Ovary (tissue), 3 donors: ENCODE results near the gene SYNGAP1.

Experiments
- EP300 ChIP-seq: sonication (generic); formaldehyde crosslinking; IDR thresholded peaks from one replicate; pipeline ENCODE4 v1.6.1; 2017; ENCODE audit warnings: antibody characterized with exemption
- POLR2A ChIP-seq: fragments of 450-650 bp; IDR thresholded peaks from one replicate; pipeline ENCODE4 v1.6.1; 2017; ENCODE audit warnings: antibody characterized with exemption, mild to moderate bottlenecking, moderate library complexity
- TF ChIP-seq, protein P1 (sequence below), 3 donors: fragments of 450-650 bp in 2 of 3; fragments of 200-600 bp in 1 of 3; IDR thresholded peaks; one replicate each; pipeline versions ENCODE4 v1.5.1 to v1.8.0; 2016 to 2022; ENCODE audit warnings: antibody characterized with exemption in 3 of 3, mild to moderate bottlenecking in 1 of 3
- donor health status: DM: no; HTN: no; CAD: no.

GRCh38 chr6:33415831-33416230 is 4.0 kb upstream of the SYNGAP1 start:
- TF ChIP-seq, protein P1, sequence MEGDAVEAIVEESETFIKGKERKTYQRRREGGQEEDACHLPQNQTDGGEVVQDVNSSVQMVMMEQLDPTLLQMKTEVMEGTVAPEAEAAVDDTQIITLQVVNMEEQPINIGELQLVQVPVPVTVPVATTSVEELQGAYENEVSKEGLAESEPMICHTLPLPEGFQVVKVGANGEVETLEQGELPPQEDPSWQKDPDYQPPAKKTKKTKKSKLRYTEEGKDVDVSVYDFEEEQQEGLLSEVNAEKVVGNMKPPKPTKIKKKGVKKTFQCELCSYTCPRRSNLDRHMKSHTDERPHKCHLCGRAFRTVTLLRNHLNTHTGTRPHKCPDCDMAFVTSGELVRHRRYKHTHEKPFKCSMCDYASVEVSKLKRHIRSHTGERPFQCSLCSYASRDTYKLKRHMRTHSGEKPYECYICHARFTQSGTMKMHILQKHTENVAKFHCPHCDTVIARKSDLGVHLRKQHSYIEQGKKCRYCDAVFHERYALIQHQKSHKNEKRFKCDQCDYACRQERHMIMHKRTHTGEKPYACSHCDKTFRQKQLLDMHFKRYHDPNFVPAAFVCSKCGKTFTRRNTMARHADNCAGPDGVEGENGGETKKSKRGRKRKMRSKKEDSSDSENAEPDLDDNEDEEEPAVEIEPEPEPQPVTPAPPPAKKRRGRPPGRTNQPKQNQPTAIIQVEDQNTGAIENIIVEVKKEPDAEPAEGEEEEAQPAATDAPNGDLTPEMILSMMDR (IDR thresholded peaks at IDR 0.05), result no peak
- TF ChIP-seq EP300 (no peak), POLR2A (no peak)
